GM12878 (cell line): ENCODE measurements around the gene MYO19. TPM values are rescaled to one million over a fixed set of nuclear protein-coding genes. Genes with fewer than 3 reads are reported as not detected.
"Not testable (repeated sequence)": the region's sequence is repeated elsewhere in the genome, so short reads cannot be mapped to it uniquely, and the experiment has no call there.

Source experiments
- ATAC-seq: fragments of 200-7000 bp; cut with Tn5 transposase; 3 replicates; pipeline ENCODE4 v1.9.1; 2020; ENCODE audit warnings: mild to moderate bottlenecking, moderate library complexity
- BruUV-seq: library from RNA; stranded (reverse); fragments of 400-500 nt; replicated peaks from 2 replicates; lab custom pipeline; 2021; lab: Mats Ljungman, UMichigan
- CTCF ChIA-PET: fragments of 300-600 bp; sonication (Branson Sonifier 250); formaldehyde crosslinking; extraction: SDS; loops from one replicate; lab custom pipeline; 2021; ENCODE audit warnings: inconsistent platforms; lab: Yijun Ruan, JAX
- POLR2A ChIA-PET: fragments of 350-600 bp; formaldehyde crosslinking; extraction: SDS; loops from one replicate; lab custom pipeline; 2021; ENCODE audit warnings: inconsistent platforms; lab: Charles Lee
- RAD21 ChIA-PET: fragments of 300-600 bp; sonication (Branson Sonifier 250); formaldehyde crosslinking; loops from one replicate; lab custom pipeline; 2023; ENCODE audit warnings: antibody characterized with exemption; ENCODE audit not compliant: unreplicated experiment; lab: Charles Lee
- SMC1A ChIA-PET: fragments of 300-600 bp; sonication (Branson Sonifier 250); formaldehyde crosslinking; loops from one replicate; lab custom pipeline; 2023; ENCODE audit not compliant: unreplicated experiment, uncharacterized antibody; lab: Charles Lee
- DNase-seq: peaks from one replicate; pipeline ENCODE4 v3.0.0-alpha.2; 2011; ENCODE audit warnings: low read depth, low spot score
- FAIRE-seq: peaks from 3 replicates; lab custom pipeline; 2011; peaks lifted over from hg19 to GRCh38; lab: Jason Lieb, UNC
- H2AFZ ChIP-seq: 2 replicates; pipeline ENCODE4 v1.6.0; 2011; ENCODE audit warnings: low read depth, low read length, control low read depth; ENCODE audit not compliant: control insufficient read depth
- H3K27ac ChIP-seq: 2 replicates; pipeline ENCODE4 v1.5.1; 2011; ENCODE audit warnings: control low read depth; ENCODE audit not compliant: control insufficient read depth, insufficient read depth
- H3K27me3 ChIP-seq, 2 experiments: replicated peaks in 1 of 2; 2 replicates each; pipeline versions ENCODE4 v1.6.0 to v1.6.1; 2011; ENCODE audit warnings: low read length in 1 of 2; ENCODE audit not compliant: control insufficient read depth in 2 of 2, insufficient read depth in 2 of 2
- H3K36me3 ChIP-seq, 2 experiments: 2 replicates each; pipeline ENCODE4 v1.5.1; 2011; ENCODE audit warnings: low read length in 1 of 2; ENCODE audit not compliant: control insufficient read depth in 2 of 2, insufficient read depth in 2 of 2
- H3K4me1 ChIP-seq: 2 replicates; pipeline ENCODE4 v1.6.1; 2011; ENCODE audit warnings: mild to moderate bottlenecking, low read length, moderate library complexity, mixed read lengths; ENCODE audit not compliant: control insufficient read depth, insufficient read depth
- H3K4me2 ChIP-seq: 2 replicates; pipeline ENCODE4 v1.6.0; 2011; ENCODE audit warnings: control low read depth; ENCODE audit not compliant: control insufficient read depth, insufficient read depth
- H3K4me3 ChIP-seq: fragments of 200-600 bp; sonication (generic); 2 replicates; pipeline ENCODE4 v1.5.1; 2016
- H3K79me2 ChIP-seq: 2 replicates; pipeline ENCODE4 v1.6.0; 2011; ENCODE audit warnings: low read length; ENCODE audit not compliant: control insufficient read depth, insufficient read depth
- H3K9ac ChIP-seq: 2 replicates; pipeline ENCODE4 v1.8.0; 2011; ENCODE audit warnings: low read length, control low read depth, mixed read lengths; ENCODE audit not compliant: control insufficient read depth, insufficient read depth
- H3K9me3 ChIP-seq: replicated peaks from 3 replicates; pipeline ENCODE4 v1.5.1; 2011; ENCODE audit warnings: mild to moderate bottlenecking, low read length; ENCODE audit not compliant: control insufficient read depth, insufficient read depth
- H4K20me1 ChIP-seq: 2 replicates; pipeline ENCODE4 v1.6.0; 2011; ENCODE audit not compliant: control insufficient read depth, insufficient read depth
- ATF7 ChIP-seq: fragments of 450-650 bp; IDR thresholded peaks from 2 replicates; pipeline ENCODE4 v1.6.1; 2016; ENCODE audit warnings: low read depth, mild to moderate bottlenecking
- CEBPB ChIP-seq, 2 experiments: fragments of 150-350 bp in 1 of 2; IDR thresholded peaks; 2 replicates each; pipeline ENCODE4 v1.6.1; 2012 to 2014; ENCODE audit warnings: low read depth in 2 of 2, low read length in 2 of 2, borderline replicate concordance in 1 of 2, inconsistent platforms in 1 of 2
- CHD1 ChIP-seq: IDR thresholded peaks from 2 replicates; pipeline ENCODE4 v1.6.1; 2012; ENCODE audit warnings: low read depth, low read length, improper control_type of control experiment
- DPF2 ChIP-seq: fragments of 450-650 bp; IDR thresholded peaks from 2 replicates; pipeline ENCODE4 v1.6.1; 2017; ENCODE audit warnings: mild to moderate bottlenecking
- EP300 ChIP-seq, 2 experiments: fragments of 150-350 bp in 1 of 2; IDR thresholded peaks; 2 replicates each; pipeline ENCODE4 v1.6.1; 2011 to 2012; ENCODE audit warnings: low read depth in 2 of 2, low read length in 2 of 2, borderline replicate concordance in 1 of 2, improper control_type of control experiment in 1 of 2, inconsistent platforms in 1 of 2; ENCODE audit not compliant: control insufficient read depth in 1 of 2
- MTA3 ChIP-seq: IDR thresholded peaks from 2 replicates; pipeline ENCODE4 v1.6.1; 2012; ENCODE audit warnings: low read length, inconsistent platforms, borderline replicate concordance
- MYC ChIP-seq: IDR thresholded peaks from 2 replicates; pipeline ENCODE4 v1.6.1; 2011; ENCODE audit warnings: mild to moderate bottlenecking, low read length, moderate library complexity, inconsistent platforms; ENCODE audit not compliant: insufficient read depth, insufficient replicate concordance, insufficient read length, severe bottlenecking
- NFIC ChIP-seq: IDR thresholded peaks from 2 replicates; pipeline ENCODE4 v1.6.1; 2012; ENCODE audit warnings: low read depth, mild to moderate bottlenecking, inconsistent platforms, low read length, moderate library complexity
- PAX5 ChIP-seq: IDR thresholded peaks from 2 replicates; pipeline ENCODE4 v1.6.1; 2011; ENCODE audit warnings: low read depth, low read length, borderline replicate concordance
- PAX8 ChIP-seq: fragments of 450-650 bp; IDR thresholded peaks from 2 replicates; pipeline ENCODE4 v1.6.1; 2017; ENCODE audit warnings: mild to moderate bottlenecking, moderate library complexity
- RB1 ChIP-seq: fragments of 450-650 bp; formaldehyde crosslinking; IDR thresholded peaks from 2 replicates; pipeline ENCODE4 v1.6.1; 2017; ENCODE audit warnings: mild to moderate bottlenecking, borderline replicate concordance
- SMAD5 ChIP-seq: IDR thresholded peaks from 2 replicates; pipeline ENCODE4 v1.6.1; 2016; ENCODE audit warnings: antibody characterized with exemption, low read depth
- TCF3 ChIP-seq: IDR thresholded peaks from 2 replicates; pipeline ENCODE4 v1.6.1; 2012; ENCODE audit warnings: low read depth, mild to moderate bottlenecking, low read length, borderline replicate concordance; ENCODE audit not compliant: insufficient read depth
- ZSCAN29 ChIP-seq: fragments of 450-650 bp; IDR thresholded peaks from 2 replicates; pipeline ENCODE4 v1.6.1; 2017; ENCODE audit warnings: mild to moderate bottlenecking, moderate library complexity
- WGBS: methylation state at CpG from one replicate; pipeline ENCODE4 v1.1.6; 2016; ENCODE audit warnings: low lambda C conversion rate; ENCODE audit not compliant: insufficient replicate concordance, insufficient coverage; ENCODE audit errors: missing lambda C conversion rate; 5-methylcytosine and 5-hydroxymethylcytosine counted together
- in situ Hi-C: fragments of 300-500 bp; cut with MboI; formaldehyde crosslinking; loops from 9 replicates; pipeline ENCODE4 v1.14.3; 2018; ENCODE audit warnings: mixed read lengths
- intact Hi-C: fragments of 100-400 bp; cut with micrococcal nuclease; formaldehyde crosslinking; loops from one replicate; pipeline ENCODE4 v1.14.2; 2022; ENCODE audit not compliant: unreplicated experiment
- polyA plus RNA-seq, 11 experiments: library from polyadenylated mRNA; depleted of rRNA in 4 of 11; unstranded in 6 of 11; stranded (reverse) in 5 of 11; fragments of >200 nt; fragmentation: Nextera tagmentation in 4 of 11; fragmentation: Illumina TruSeq in 1 of 11; extraction: Ambion mirVana in 4 of 11; extraction: Trizol in 1 of 11; gene quantifications; 1 replicate in 1 of 11; 2 replicates in 10 of 11; pipeline versions ENCODE4 v1.2.1 to v1.2.3, GENCODE V29; 2011 to 2016; ENCODE audit warnings: inconsistent platforms in 2 of 11, missing spikeins in 2 of 11, low read depth in 1 of 11
- total RNA-seq, 4 experiments: library from RNA; depleted of rRNA in 3 of 4; stranded (reverse); fragments of >200 nt in 3 of 4; fragmentation: Illumina TruSeq in 1 of 4; extraction: Trizol in 1 of 4; gene quantifications; 2 replicates each; pipeline versions ENCODE4 v1.2.1 to v1.2.3, GENCODE V29; 2013 to 2021
- TF ChIP-seq, protein P1 (sequence below): IDR thresholded peaks from 2 replicates; pipeline ENCODE4 v1.6.1; 2011; ENCODE audit warnings: borderline replicate concordance, low read depth, mild to moderate bottlenecking, moderate library complexity, low read length; ENCODE audit not compliant: insufficient read depth, poor library complexity, severe bottlenecking

MYO19 gene
- total and polyA plus RNA-seq, 10 of the 15 experiments (the other 5 are each of a cell fraction or from before 2014, with no cell fraction given): 11.4 to 103 (median 67.1) TPM

DNA sequence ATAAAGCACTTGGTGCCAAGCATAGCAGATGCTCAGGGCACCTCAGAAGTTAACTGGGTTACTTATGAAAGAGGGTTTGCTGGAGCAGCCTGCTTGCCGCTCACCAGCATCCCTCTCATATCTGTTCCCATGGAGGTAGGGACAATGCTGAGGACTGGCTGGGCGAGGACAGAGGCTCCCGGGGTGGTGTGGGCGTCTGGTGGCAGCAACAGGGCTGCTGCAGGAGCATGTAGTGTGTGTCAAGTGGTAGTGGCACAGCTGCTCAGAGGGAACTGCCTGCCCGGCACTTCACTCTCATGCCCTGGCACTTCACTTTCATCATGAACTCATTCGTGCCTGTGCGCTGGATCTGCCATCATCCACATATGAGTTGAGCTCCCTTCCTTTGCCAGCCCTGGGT is 75.1 kb downstream of the MYO19 start (continued):
- TF ChIP-seq SMAD5 (no peak), DPF2 (no peak), MTA3 (no peak), CEBPB (IDR thresholded peaks at IDR 0.05; ENCODE audit: borderline replicate concordance in 1 of 2, low read depth in 2 of 2, low read length in 2 of 2) (no peak)

DNA sequence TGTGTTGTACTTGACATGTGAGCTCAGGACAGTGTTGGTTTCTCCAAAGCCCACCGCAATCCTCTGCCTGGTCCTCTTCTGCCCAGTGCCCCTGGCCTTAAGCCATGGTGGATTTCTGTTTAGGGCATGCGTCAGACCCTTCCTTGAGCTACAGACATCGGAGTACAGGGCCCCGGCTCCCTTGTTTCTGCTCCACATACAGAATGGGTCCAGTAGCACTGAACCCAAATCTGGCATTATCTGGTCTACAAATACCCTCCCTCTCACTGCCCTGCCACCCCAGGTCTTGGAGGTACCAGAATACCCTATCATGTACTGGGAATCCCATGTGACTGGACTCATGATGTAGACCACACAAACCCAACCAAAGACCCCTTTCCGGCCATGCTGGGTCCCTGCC is 75.6 kb downstream of the MYO19 start:
- ATAC-seq: no peak
- no peak for FAIRE-seq
- Histone ChIP-seq H3K4me2 (no peak overlapping the region), H2AFZ (no peak overlapping the region), H3K27me3 (peaks cover 0 to 4% of the 10 kb centered on the region in 2 experiments; a peak in 2 of 4 replicates), H4K20me1 (no peaks in the 10 kb centered on the region; the same call in 1 of the 2 replicates), H3K9me3 (no peaks in the 10 kb centered on the region), H3K9ac (no peak overlapping the region), H3K27ac (no peak overlapping the region), H3K36me3 (no peaks in the 10 kb centered on the region), H3K79me2 (no peaks in the 10 kb centered on the region), H3K4me3 (no peak overlapping the region), H3K4me1 (no peaks in the 10 kb centered on the region)
- in situ Hi-C loops (no loop called here), intact Hi-C loops (no loop called here)
- ChIA-PET RAD21 (no interaction called here), POLR2A (no interaction called here), CTCF (no interaction called here), SMC1A (no interaction called here)
- no peak for TF ChIP-seq RB1
- TF ChIP-seq MYC: no peak
- no peak for TF ChIP-seq PAX8
- TF ChIP-seq EP300 (IDR thresholded peaks at IDR 0.05; ENCODE audit: borderline replicate concordance in 1 of 2, control insufficient read depth in 1 of 2, low read depth in 2 of 2, low read length in 2 of 2): no peak
- TF ChIP-seq PAX5: no peak
- no peak for TF ChIP-seq TCF3
- TF ChIP-seq CHD1: no peak
- TF ChIP-seq, protein P1, sequence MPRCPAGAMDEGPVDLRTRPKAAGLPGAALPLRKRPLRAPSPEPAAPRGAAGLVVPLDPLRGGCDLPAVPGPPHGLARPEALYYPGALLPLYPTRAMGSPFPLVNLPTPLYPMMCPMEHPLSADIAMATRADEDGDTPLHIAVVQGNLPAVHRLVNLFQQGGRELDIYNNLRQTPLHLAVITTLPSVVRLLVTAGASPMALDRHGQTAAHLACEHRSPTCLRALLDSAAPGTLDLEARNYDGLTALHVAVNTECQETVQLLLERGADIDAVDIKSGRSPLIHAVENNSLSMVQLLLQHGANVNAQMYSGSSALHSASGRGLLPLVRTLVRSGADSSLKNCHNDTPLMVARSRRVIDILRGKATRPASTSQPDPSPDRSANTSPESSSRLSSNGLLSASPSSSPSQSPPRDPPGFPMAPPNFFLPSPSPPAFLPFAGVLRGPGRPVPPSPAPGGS: no peak
- TF ChIP-seq ZSCAN29: no peak
- no peak for TF ChIP-seq ATF7
- TF ChIP-seq NFIC: no peak
- BruUV-seq: no TSS peak
- DNase-seq: no peak
- 11% methylated on average over 5 of the region's 5 CpGs for WGBS

DNA sequence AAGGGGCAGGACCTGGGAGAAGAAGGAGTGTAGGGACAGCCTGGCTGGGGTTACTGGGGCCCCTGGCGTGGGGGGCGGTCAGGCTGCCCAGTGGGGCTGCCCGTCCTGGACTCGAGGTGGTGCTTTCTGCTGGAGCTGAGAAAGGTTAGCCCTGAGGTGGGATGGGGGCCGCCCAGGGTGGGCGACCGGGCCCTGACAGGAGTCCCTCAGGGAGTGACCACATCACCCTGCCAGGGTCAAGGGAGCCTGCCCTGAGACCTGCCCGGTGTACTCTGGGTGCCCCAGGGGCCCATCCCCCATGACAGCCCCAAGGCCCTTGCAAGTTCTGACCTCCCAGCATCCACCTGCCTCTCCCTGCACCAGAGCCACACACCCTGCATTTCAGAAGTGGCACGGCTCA is 77.0 kb downstream of the MYO19 start:
- FAIRE-seq, H3K27ac ChIP-seq, H3K36me3 ChIP-seq, ATAC-seq, RAD21 ChIA-PET, BruUV-seq, H4K20me1 ChIP-seq, in situ Hi-C loops, DNase-seq, SMC1A ChIA-PET, H3K4me1 ChIP-seq, H3K27me3 ChIP-seq, H3K9me3 ChIP-seq, CTCF ChIA-PET, intact Hi-C loops, POLR2A ChIA-PET, H3K79me2 ChIP-seq, H3K9ac ChIP-seq, H3K4me2 ChIP-seq, H3K4me3 ChIP-seq, H2AFZ ChIP-seq: not testable (repeated sequence)
- WGBS: 4% methylated on average over 9 of the region's 9 CpGs
